Activated CD4-positive, alpha-beta T cell treated with anti-CD3 and anti-CD28 coated beads, Interleukin-2, amount 10 ng/mL, durations not matched to agents 7 days and 5 days (primary cell): ENCODE measurements around the gene CARMIL3. TPM values are rescaled to one million over a fixed set of nuclear protein-coding genes. Genes with fewer than 3 reads are reported as not detected.

Experiments
- CTCF ChIA-PET: fragments of 350-600 bp; sonication (Branson Sonifier 250); formaldehyde crosslinking; loops from one replicate; lab custom pipeline; 2021; ENCODE audit warnings: antibody characterized with exemption; lab: Charles Lee
- POLR2A ChIA-PET: fragments of 350-600 bp; sonication (Branson Sonifier 250); formaldehyde crosslinking; loops from one replicate; lab custom pipeline; 2021; ENCODE audit warnings: antibody characterized with exemption; lab: Charles Lee
- DNase-seq: peaks from one replicate; pipeline ENCODE4 v3.0.0-alpha.2; 2020
- H3K27ac Mint-ChIP-seq: one replicate; pipeline ENCODE4 v1.8.0; 2021; ENCODE audit warnings: mild to moderate bottlenecking, moderate library complexity, mixed read lengths
- H3K27me3 Mint-ChIP-seq: one replicate; pipeline ENCODE4 v1.8.0; 2021; ENCODE audit warnings: mixed read lengths
- H3K36me3 Mint-ChIP-seq: one replicate; pipeline ENCODE4 v1.8.0; 2021; ENCODE audit warnings: low read depth, mixed read lengths
- H3K4me1 Mint-ChIP-seq: one replicate; pipeline ENCODE4 v1.8.0; 2021; ENCODE audit warnings: mixed read lengths
- H3K4me3 Mint-ChIP-seq: one replicate; pipeline ENCODE4 v1.8.0; 2021; ENCODE audit warnings: mild to moderate bottlenecking, moderate library complexity, mixed read lengths
- H3K9me3 Mint-ChIP-seq: one replicate; pipeline ENCODE4 v1.8.0; 2021; ENCODE audit warnings: mixed read lengths
- total RNA-seq, 2 experiments: library from RNA; stranded (reverse); gene quantifications; one replicate each; pipeline ENCODE4 v1.2.3, GENCODE V29; 2021

CARMIL3 gene
- total RNA-seq, 2 experiments from 2014 or later, result 0.83 to 1.1 TPM

DNA sequence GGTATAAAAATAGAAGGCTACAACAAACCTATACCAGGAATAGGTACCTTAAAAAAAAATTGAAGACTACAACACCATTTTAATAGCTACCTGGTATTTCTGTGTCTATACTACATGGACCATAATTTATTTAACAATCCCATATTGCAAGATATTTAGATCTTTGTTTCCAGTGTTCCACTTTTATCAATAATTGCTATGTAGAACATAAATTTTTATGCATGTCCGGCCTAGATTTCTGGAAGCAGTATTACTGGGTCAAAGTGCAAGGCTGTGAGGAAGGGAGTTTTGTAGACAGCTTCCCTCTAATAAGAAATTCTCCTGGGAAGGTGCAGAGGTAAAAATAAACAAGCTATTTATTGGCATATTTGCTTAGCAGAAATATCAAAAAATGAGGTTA is 58.7 kb downstream of the CARMIL3 start:
- Mint-ChIP-seq H3K27me3 (no peaks in the 10 kb centered on the region), H3K27ac (no peak overlapping the region), H3K36me3 (peaks cover 13% of the 10 kb centered on the region), H3K4me1 (peaks cover 49% of the 10 kb centered on the region), H3K4me3 (no peak overlapping the region), H3K9me3 (no peaks in the 10 kb centered on the region)
- ChIA-PET POLR2A (interaction anchor here (0.6 to 1.0 kb wide), 2 partner anchors 31 to 1050 kb away, joined by 3 to 4 read pairs; partner anchors contain the start of gene EMC9), CTCF (interaction anchor here (0.7 to 9.3 kb wide), 10 partner anchors 14 to 168 kb away, joined by 3 to 138 read pairs (median 7); partner anchors contain the start of genes FITM1, IRF9, PCK2 and PSME1)
- DNase-seq, result no peak

DNA sequence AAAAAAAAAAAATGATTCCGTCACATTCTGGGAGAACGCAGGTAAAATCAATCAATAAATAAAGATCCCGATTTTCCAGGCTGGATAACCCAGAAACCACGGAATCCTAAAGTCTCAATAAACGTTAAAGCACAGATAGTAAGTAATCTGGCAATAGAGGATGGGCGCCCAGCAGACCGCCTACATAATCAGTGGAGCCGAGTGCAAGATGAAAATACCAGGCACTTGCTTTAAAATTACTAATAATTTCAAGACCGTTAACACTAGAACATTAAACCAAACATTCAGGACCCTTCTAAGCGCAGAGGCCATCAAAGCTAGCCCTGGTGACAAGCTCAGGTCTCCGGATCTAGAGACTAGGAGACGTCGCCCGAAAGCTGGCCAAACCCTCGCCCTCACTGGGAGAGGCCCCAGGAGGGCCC is 61.6 kb downstream of the CARMIL3 start:
- no peaks in the 10 kb centered on the region for H3K27me3 Mint-ChIP-seq
- CTCF ChIA-PET, result interaction anchor here (0.5 to 2.7 kb wide), 6 partner anchors 19 to 246 kb away, joined by 3 to 23 read pairs (median 6); partner anchors contain the start of gene IRF9
- H3K27ac Mint-ChIP-seq, result peak overlapping the region; percentile 99
- H3K4me3 Mint-ChIP-seq, result peak overlapping the region; percentile 100
- POLR2A ChIA-PET, result interaction anchor here (0.8 to 2.3 kb wide), 5 partner anchors 18 to 48 kb away, joined by 3 to 11 read pairs (median 5); partner anchors contain the start of genes EMC9, IRF9, PCK2 and PSME1
- H3K9me3 Mint-ChIP-seq, result no peaks in the 10 kb centered on the region
- H3K36me3 Mint-ChIP-seq, result peaks cover 33% of the 10 kb centered on the region
- H3K4me1 Mint-ChIP-seq, result peaks cover 53% of the 10 kb centered on the region
- DNase-seq, result no peak

DNA sequence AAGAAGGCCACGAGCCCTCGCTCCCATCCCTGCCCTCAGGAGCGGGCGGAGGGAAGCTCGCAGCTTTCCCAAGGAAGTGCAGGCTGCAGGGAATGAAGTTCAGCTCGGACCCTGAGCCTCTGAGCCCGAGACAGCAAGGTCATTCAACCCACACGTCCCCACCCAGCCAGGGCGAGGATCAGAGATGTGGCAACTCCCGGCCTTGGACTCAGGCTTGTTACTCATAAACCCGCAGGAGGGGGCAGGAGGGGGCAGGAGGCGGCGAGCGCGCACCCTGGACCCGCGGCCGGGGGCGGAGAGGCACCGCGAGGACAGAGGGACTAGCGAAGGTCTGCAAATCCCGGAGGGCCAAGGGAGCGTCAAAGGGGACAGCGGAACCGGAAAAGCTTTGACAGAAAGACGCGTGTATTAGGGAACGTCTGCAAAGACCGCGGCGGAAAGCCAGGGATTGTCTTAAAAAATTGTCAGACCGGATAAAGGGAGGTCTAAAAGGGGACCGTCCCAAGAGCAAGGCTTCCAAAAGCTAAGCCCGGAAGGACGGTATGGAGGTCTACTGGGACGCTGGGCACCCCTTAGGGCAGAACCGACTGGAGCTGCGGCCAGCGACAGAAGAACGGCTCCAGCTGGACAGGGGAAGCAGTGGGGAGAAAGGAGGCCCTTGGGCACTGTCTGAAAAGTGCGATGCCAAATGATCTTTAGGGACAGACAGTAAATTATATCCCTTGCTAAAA is 62.2 kb downstream of the CARMIL3 start:
- no peaks in the 10 kb centered on the region for H3K27me3 Mint-ChIP-seq
- peaks cover 39% of the 10 kb centered on the region for H3K36me3 Mint-ChIP-seq
- ChIA-PET CTCF (interaction anchor here (0.5 to 3.2 kb wide), 20 partner anchors 12 to 318 kb away, joined by 3 to 23 read pairs (median 6); partner anchors contain the start of genes DHRS4, EMC9, IPO4 and IRF9), POLR2A (interaction anchor here (0.5 to 2.3 kb wide), 11 partner anchors 19 to 129 kb away, joined by 3 to 11 read pairs (median 5); partner anchors contain the start of genes CHMP4A, EMC9, IRF9 and PCK2)
- H3K4me3 Mint-ChIP-seq, result peak overlapping the region; percentile 100
- H3K9me3 Mint-ChIP-seq, result no peaks in the 10 kb centered on the region
- DNase-seq, result peak; percentile 89
- H3K27ac Mint-ChIP-seq, result peak overlapping the region; percentile 99
- H3K4me1 Mint-ChIP-seq, result peaks cover 53% of the 10 kb centered on the region

DNA sequence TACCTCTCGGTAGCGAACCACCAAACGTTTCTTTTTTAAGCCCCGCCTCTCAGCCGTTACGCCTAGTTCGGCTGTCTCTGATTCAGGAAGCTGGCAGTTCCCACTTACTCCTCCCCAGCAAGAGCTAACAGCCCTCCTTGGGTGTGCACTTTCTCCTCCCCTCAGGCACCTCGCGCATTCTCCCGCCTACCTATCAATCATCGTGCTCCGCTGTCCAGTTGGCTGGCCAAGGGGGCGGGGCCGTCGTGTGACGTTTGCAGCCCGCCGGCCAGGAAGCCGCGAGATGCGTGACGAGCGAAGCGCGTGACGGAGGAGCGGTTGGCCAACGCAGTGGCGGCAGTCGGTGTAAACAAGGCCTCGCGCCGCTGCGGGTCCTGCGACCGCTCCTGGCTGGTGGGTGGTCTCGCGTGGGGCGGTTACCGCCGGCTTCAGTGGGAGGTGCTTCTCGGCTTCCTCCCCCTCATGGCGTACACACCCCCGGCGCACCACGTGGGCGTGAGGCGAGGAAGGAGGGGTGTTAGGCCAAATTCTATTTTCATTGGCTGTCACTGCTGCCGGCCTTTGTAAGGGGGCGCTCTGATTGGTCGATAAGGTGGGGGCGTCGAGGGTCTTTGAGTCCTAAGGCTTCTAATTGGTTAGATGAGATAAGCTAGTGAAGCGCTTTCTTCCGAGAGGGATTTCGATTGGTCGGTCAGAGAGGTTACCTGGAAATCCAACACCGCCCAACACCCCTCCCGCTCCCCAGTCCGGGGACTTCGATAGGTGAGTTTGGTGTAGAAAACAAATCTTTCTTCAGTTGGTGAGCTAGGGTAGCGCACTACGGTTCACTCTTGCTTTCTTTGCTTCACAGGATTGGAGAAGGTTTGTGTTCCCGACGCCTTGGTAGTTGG is 63.0 kb downstream of the CARMIL3 start, which contains the start of the genes DCAF11 and NRL:
DCAF11 (plus strand) TSS at position 246 of the 890 bp plus-strand sequence. CDS start 818 bp downstream, outside the sequence.
NRL (minus strand) TSS at position 418 of the 890 bp plus-strand sequence. CDS start 32,101 bp downstream, outside the sequence.
- H3K27me3 Mint-ChIP-seq, result no peaks in the 10 kb centered on the region
- ChIA-PET POLR2A (interaction anchor here (0.5 to 2.3 kb wide), 12 partner anchors 8 to 315 kb away, joined by 3 to 11 read pairs (median 4); partner anchors contain the start of genes CHMP4A, IRF9, KHNYN and PCK2), CTCF (interaction anchor here (1.0 to 3.2 kb wide), 20 partner anchors 12 to 762 kb away, joined by 3 to 23 read pairs (median 6); partner anchors contain the start of genes DHRS4, EMC9, IPO4 and IRF9)
- peak within 1 kb of the TSS; percentile 99 for H3K27ac Mint-ChIP-seq
- H3K36me3 Mint-ChIP-seq, result peaks cover 47% of the 10 kb centered on the region
- DNase-seq, result peak; percentile 99
- H3K4me3 Mint-ChIP-seq, result peak within 1 kb of the TSS; percentile 100
- no peaks in the 10 kb centered on the region for H3K9me3 Mint-ChIP-seq
- peaks cover 51% of the 10 kb centered on the region for H3K4me1 Mint-ChIP-seq

DNA sequence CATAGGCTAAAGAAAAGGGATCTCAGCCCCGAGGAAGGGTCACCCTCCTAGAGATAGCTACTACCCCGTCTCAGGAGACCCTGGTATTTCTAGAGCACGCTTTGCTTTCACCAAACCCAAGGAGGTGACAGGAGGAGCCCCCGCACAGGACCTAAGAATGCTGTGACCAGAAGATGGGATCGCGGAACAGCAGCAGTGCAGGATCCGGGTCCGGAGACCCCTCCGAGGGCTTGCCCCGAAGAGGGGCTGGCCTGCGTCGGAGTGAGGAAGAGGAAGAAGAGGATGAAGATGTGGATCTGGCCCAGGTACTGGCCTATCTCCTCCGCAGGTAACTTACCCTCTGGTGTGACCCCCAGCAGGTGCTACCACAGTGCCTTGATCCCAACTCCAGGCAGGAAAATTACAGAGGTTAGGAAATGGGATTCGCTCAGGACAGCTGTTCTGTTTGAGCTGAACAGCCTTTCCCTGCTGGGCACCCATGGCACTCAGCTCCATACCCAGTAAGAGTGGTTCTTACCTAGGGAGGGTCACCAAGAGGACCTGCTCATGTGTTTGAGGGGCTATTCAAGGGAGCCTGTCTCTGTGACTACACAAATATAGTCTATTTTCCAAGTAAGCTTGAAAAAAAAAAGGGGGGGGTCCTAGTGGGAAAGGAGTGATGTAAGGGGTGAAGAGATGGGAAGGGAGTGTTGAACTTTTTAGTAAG is 63.8 kb downstream of the CARMIL3 start:
- Mint-ChIP-seq H3K9me3 (no peaks in the 10 kb centered on the region), H3K36me3 (peaks cover 51% of the 10 kb centered on the region), H3K27me3 (no peaks in the 10 kb centered on the region), H3K4me3 (peak overlapping the region; percentile 100), H3K27ac (peak overlapping the region; percentile 99), H3K4me1 (peaks cover 48% of the 10 kb centered on the region)
- DNase-seq, result no peak
- CTCF ChIA-PET, result interaction anchor here (0.7 to 3.2 kb wide), 19 partner anchors 11 to 763 kb away, joined by 3 to 23 read pairs (median 6); partner anchors contain the start of genes DHRS4, EMC9, IPO4 and IRF9
- POLR2A ChIA-PET, result interaction anchor here (0.5 to 2.3 kb wide), 5 partner anchors 9 to 46 kb away, joined by 3 to 11 read pairs (median 7); partner anchors contain the start of genes IRF9, PCK2, PSME1 and PSME2

DNA sequence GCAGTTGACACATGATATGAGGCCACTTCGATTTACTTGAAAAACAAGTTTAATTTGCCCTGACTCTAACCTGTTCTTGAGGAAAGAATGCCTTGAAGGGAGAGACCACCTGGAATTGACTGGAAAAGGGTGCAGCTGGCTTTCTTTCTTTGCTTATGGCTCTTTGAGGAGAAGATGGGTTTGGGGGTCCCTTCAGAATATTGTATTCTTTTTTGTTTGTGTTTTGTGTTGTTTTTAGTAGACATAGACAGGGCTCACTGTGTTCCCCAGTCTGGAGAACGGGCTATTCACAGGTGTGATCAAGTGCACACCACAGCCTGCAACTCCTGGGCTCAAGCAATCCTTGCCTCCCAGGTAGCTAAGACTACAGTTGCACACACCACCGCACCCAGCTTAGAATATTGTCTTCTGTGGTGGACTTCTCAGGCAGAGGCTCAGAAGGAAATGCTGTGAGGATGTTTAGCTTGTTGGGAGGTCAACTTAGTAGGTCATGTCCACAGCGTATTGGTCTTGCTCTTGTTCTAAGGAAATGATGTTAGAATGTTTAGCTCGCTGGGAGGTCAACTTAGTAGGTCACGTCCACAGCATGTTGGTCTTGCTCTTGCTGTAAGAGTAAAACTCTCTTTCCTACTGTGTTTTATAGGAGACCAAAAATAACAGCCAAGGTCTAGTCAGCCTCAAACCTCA is 64.5 kb downstream of the CARMIL3 start:
- Mint-ChIP-seq H3K4me1 (peaks cover 42% of the 10 kb centered on the region), H3K27ac (peak overlapping the region; percentile 99), H3K36me3 (peaks cover 58% of the 10 kb centered on the region), H3K27me3 (no peaks in the 10 kb centered on the region), H3K4me3 (peak overlapping the region; percentile 100), H3K9me3 (no peaks in the 10 kb centered on the region)
- POLR2A ChIA-PET, result no interaction called here
- CTCF ChIA-PET, result interaction anchor here (0.7 to 3.2 kb wide), 10 partner anchors 11 to 385 kb away, joined by 3 to 16 read pairs (median 5); partner anchors contain the start of genes EMC9, IPO4, IRF9 and PSME1
- no peak for DNase-seq

DNA sequence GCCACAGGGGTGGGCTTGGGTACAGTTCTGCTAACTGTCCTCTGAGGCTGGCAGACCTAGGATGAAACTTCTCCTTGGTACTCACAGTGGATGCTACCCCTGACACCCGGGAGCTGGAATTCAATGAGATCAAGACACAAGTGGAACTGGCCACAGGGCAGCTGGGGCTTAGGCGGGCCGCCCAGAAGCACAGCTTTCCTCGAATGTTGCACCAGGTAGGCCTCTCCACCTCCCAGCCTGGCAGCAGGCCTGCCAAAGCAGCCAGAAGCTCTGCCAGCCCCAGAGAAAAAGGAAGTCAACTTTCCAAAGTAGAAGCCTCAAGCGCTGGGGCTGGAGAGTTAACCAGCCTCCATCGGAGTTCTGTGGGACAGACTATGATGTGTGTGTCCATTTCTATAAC is 65.4 kb downstream of the CARMIL3 start:
- Mint-ChIP-seq H3K36me3 (peaks cover 62% of the 10 kb centered on the region), H3K4me3 (no peak overlapping the region), H3K4me1 (peaks cover 41% of the 10 kb centered on the region), H3K27ac (no peak overlapping the region), H3K9me3 (no peaks in the 10 kb centered on the region), H3K27me3 (no peaks in the 10 kb centered on the region)
- CTCF ChIA-PET, result interaction anchor here (0.6 to 2.4 kb wide), 6 partner anchors 8 to 44 kb away, joined by 3 to 12 read pairs (median 4); partner anchors contain the start of gene IRF9
- no peak for DNase-seq
- POLR2A ChIA-PET, result no interaction called here

Other genes with a start within 250 kb of the CARMIL3 start
- 10 to 100 TPM; 28.8 to 31.3 TPM for gene DHRS4, start 98.2 kb upstream of the CARMIL3 start, total RNA-seq
- gene DHRS4L2, start 63.1 kb upstream of the CARMIL3 start, total RNA-seq, result 10 to 100 TPM; 22.5 to 24.8 TPM
- not detected for gene CPNE6, start 19.6 kb downstream of the CARMIL3 start, total RNA-seq
- 10 to 100 TPM; 57.4 to 60.3 TPM for gene PCK2, start 42.3 kb downstream of the CARMIL3 start, total RNA-seq
- gene DCAF11, start 62.8 kb downstream of the CARMIL3 start, total RNA-seq, result 100 to 1,000 TPM; 106 to 116 TPM
- gene NRL, start 62.9 kb downstream of the CARMIL3 start, total RNA-seq, result 1 to 10 TPM; 3.1 to 3.3 TPM
- gene FITM1, start 78.7 kb downstream of the CARMIL3 start, total RNA-seq, result 1 to 10 TPM; 1.9 to 2.0 TPM
- 100 to 1,000 TPM; 498 to 547 TPM for gene PSME1, start 84.2 kb downstream of the CARMIL3 start, total RNA-seq
- 10 to 100 TPM; 37.1 to 41.0 TPM for gene EMC9, start 89.6 kb downstream of the CARMIL3 start, total RNA-seq
- 100 to 1,000 TPM; 644 to 698 TPM for gene PSME2, start 94.6 kb downstream of the CARMIL3 start, total RNA-seq
- gene RNF31, start 95.5 kb downstream of the CARMIL3 start, total RNA-seq, result 100 to 1,000 TPM; 147 to 160 TPM
- gene IRF9, start 109.3 kb downstream of the CARMIL3 start, total RNA-seq, result 100 to 1,000 TPM; 285 to 286 TPM
- gene REC8, start 120.1 kb downstream of the CARMIL3 start, total RNA-seq, result 10 to 100 TPM; 52.8 to 61.0 TPM
- 10 to 100 TPM; 45.3 to 48.7 TPM for gene IPO4, start 136.8 kb downstream of the CARMIL3 start, total RNA-seq
- 10 to 100 TPM; 28.6 to 33.2 TPM for gene TM9SF1, start 143.4 kb downstream of the CARMIL3 start, total RNA-seq
- gene TSSK4, start 153.7 kb downstream of the CARMIL3 start, total RNA-seq, result under 1 TPM; 0.52 to 0.60 TPM
- 10 to 100 TPM; 79.8 to 93.2 TPM for gene CHMP4A, start 161.5 kb downstream of the CARMIL3 start, total RNA-seq
- 10 to 100 TPM; 10.1 to 10.7 TPM for gene MDP1, start 164.1 kb downstream of the CARMIL3 start, total RNA-seq
- 100 to 1,000 TPM; 178 to 229 TPM for gene NEDD8, start 180.4 kb downstream of the CARMIL3 start, total RNA-seq
- gene GMPR2, start 180.9 kb downstream of the CARMIL3 start, total RNA-seq, result 10 to 100 TPM; 72.0 to 74.5 TPM
- gene TINF2, start 190.6 kb downstream of the CARMIL3 start, total RNA-seq, result 100 to 1,000 TPM; 130 to 141 TPM
- gene TGM1, start 211.2 kb downstream of the CARMIL3 start, total RNA-seq, result 1 to 10 TPM; 6.5 TPM
- 10 to 100 TPM; 54.8 to 55.0 TPM for gene RABGGTA, start 219.6 kb downstream of the CARMIL3 start, total RNA-seq
- 10 to 100 TPM; 31.7 to 35.0 TPM for gene DHRS1, start 247.8 kb downstream of the CARMIL3 start, total RNA-seq
- 10 to 100 TPM; 30.8 to 35.2 TPM for gene NOP9, start 247.8 kb downstream of the CARMIL3 start, total RNA-seq